ENCODE results near the gene SSNA1.

Gene SSNA1

DNA sequence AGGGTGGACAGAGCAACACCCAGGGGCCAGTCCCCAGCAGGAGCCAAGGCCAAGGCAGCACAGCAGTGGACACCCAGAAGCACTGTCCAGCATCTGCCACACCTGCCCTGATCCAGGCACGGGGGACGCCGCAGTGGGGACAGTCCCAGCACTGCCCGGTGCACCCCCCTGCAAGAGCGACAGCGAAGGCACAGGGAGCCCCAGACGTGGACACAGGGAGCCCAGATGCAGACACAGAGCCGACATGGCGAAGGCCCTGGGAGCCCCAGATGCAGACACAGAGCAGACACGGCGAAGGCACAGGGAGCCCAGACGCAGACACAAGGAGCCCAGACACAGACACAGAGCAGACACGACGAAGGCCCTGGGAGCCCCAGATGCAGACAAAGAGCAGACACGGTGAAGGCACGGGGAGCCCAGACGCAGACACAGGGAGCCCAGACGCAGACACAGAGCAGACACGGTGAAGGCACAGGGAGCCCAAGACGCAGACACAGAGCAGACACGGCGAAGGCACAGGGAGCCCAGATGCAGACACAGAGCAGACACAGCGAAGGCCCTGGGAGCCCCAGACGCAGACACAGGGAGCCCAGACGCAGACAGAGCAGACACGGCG is 4.4 kb upstream of the SSNA1 start:
- no peak overlapping the region for H2AFZ ChIP-seq (ENCODE audit: low read length)
- no peak overlapping the region for H4K8ac ChIP-seq (ENCODE audit: low read depth, low read length)
- no CpG with 5 or more reads among the region's 27 CpGs for WGBS, 2 donors (ENCODE audit: extremely low coverage in 2 of 2, insufficient read length in 2 of 2, insufficient replicate concordance in 1 of 2)
- no peak overlapping the region for H2BK5ac ChIP-seq (ENCODE audit: low read length)
- H3K27me3 ChIP-seq (ENCODE audit: control insufficient read depth in 3 of 3, insufficient read depth in 3 of 3, low read depth in 1 of 3, low read length in 3 of 3), result peaks cover 0 to 2% (median 0%) of the 10 kb centered on the region in 3 experiments
- no peak overlapping the region for H3K14ac ChIP-seq (ENCODE audit: low read length)
- no peaks in the 10 kb centered on the region for H3K9me3 ChIP-seq (replicated peaks in 1 of 2; ENCODE audit: control insufficient read depth in 2 of 2, insufficient read depth in 1 of 2, low read depth in 1 of 2, low read length in 2 of 2)
- H3K36me3 ChIP-seq (replicated peaks in 1 of 2; ENCODE audit: control insufficient read depth in 2 of 2, insufficient read depth in 2 of 2, low read length in 2 of 2), result peaks cover 34 to 74% of the 10 kb centered on the region in 2 donors
- H3K23ac ChIP-seq (ENCODE audit: low read depth, low read length, poor library complexity), result peak overlapping the region; percentile 43
- H2BK12ac ChIP-seq (ENCODE audit: low read length), result no peak overlapping the region
- no peak overlapping the region for H3K18ac ChIP-seq (ENCODE audit: low read length)
- peaks cover 28% of the 10 kb centered on the region for H3K79me1 ChIP-seq (ENCODE audit: low read depth, low read length)
- no peak for DNase-seq (ENCODE audit: low spot score)
- no peak overlapping the region for H3K4ac ChIP-seq (ENCODE audit: low read length)
- no peak overlapping the region for H3K4me3 ChIP-seq (ENCODE audit: low read length in 2 of 2)
- no peak overlapping the region for H2AK5ac ChIP-seq (ENCODE audit: low read depth, low read length)
- H4K91ac ChIP-seq (ENCODE audit: low read depth, low read length, poor library complexity), result no peak overlapping the region
- H2BK15ac ChIP-seq (ENCODE audit: low read length), result no peak overlapping the region
- H3K4me1 ChIP-seq (ENCODE audit: control insufficient read depth in 2 of 2, insufficient read depth in 1 of 2, low read depth in 1 of 2, low read length in 2 of 2), result peaks cover 8% of the 10 kb centered on the region in 2 donors
- no peak overlapping the region for H3K4me2 ChIP-seq (ENCODE audit: insufficient read depth, low read length, poor library complexity, severe bottlenecking)
- no peak overlapping the region for H3K27ac ChIP-seq (replicated peaks; ENCODE audit: low read length)
- H2BK120ac ChIP-seq (ENCODE audit: low read depth, low read length), result no peak overlapping the region
- no peak overlapping the region for H3K9ac ChIP-seq (ENCODE audit: low read depth, low read length, poor library complexity)

DNA sequence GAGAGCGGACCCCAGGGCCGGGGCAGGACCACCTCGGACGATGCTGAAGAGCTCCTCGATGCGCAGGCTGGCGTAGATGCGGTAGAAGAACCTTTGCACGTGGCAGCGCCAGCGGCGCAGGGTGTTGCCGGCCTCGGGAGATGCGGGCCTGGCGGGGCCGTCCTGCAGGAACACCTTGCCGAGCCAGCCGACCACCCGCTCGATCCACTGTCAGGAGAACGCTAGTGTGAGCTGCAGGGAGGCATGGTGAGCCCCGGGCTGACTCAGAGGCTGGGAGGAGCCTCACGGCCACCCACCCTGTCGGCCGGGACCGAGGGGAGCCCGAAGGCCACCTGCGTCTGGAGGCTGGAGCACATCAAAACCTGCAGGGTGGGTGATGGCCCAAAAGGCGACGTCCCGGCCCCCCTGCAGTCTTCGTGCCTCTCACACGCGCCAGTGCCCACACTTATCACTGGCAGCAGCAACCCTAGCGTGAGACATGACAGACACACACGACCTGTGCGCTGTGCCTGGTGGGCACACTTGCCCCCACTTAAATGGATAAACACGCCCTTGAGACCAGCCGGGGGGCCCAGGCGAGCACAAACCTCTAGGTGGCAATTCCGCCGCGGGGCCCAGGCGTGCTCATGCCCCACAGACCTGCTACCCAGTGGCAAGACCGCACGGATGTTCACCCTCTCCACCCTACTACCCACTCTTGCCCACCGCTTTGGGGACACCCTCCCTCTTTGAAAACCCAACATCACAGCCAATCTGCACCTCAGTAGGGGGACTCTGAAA is 3.4 kb upstream of the SSNA1 start:
- Histone ChIP-seq H2BK120ac (ENCODE audit: low read depth, low read length) (no peak overlapping the region), H2AK5ac (ENCODE audit: low read depth, low read length) (no peak overlapping the region), H3K36me3 (replicated peaks in 1 of 2; ENCODE audit: control insufficient read depth in 2 of 2, insufficient read depth in 2 of 2, low read length in 2 of 2) (peaks cover 36 to 68% of the 10 kb centered on the region in 2 donors), H2BK5ac (ENCODE audit: low read length) (no peak overlapping the region), H3K18ac (ENCODE audit: low read length) (no peak overlapping the region), H3K4me1 (ENCODE audit: control insufficient read depth in 2 of 2, insufficient read depth in 1 of 2, low read depth in 1 of 2, low read length in 2 of 2) (peaks cover 12 to 17% of the 10 kb centered on the region in 2 donors), H3K27ac (replicated peaks; ENCODE audit: low read length) (no peak overlapping the region), H3K4me3 (ENCODE audit: low read length in 2 of 2) (no peak overlapping the region), H3K9me3 (replicated peaks in 1 of 2; ENCODE audit: control insufficient read depth in 2 of 2, insufficient read depth in 1 of 2, low read depth in 1 of 2, low read length in 2 of 2) (no peaks in the 10 kb centered on the region), H3K79me1 (ENCODE audit: low read depth, low read length) (peaks cover 31% of the 10 kb centered on the region), H3K14ac (ENCODE audit: low read length) (no peak overlapping the region), H3K23ac (ENCODE audit: low read depth, low read length, poor library complexity) (peak overlapping the region; percentile 65), H4K8ac (ENCODE audit: low read depth, low read length) (no peak overlapping the region), H4K91ac (ENCODE audit: low read depth, low read length, poor library complexity) (no peak overlapping the region), H3K27me3 (ENCODE audit: control insufficient read depth in 3 of 3, insufficient read depth in 3 of 3, low read depth in 1 of 3, low read length in 3 of 3) (peaks cover 0 to 2% (median 0%) of the 10 kb centered on the region in 3 experiments), H2BK12ac (ENCODE audit: low read length) (no peak overlapping the region), H2AFZ (ENCODE audit: low read length) (no peak overlapping the region), H3K9ac (ENCODE audit: low read depth, low read length, poor library complexity) (no peak overlapping the region), H3K4ac (ENCODE audit: low read length) (no peak overlapping the region), H3K4me2 (ENCODE audit: insufficient read depth, low read length, poor library complexity, severe bottlenecking) (no peak overlapping the region), H2BK15ac (ENCODE audit: low read length) (no peak overlapping the region)
- WGBS, 2 donors (ENCODE audit: extremely low coverage in 2 of 2, insufficient read length in 2 of 2, insufficient replicate concordance in 1 of 2), result no CpG with 5 or more reads among the region's 48 CpGs
- DNase-seq (ENCODE audit: low spot score), result no peak

- Histone ChIP-seq H3K79me1 (ENCODE audit: low read depth, low read length) (peaks cover 28% of the 10 kb centered on the region), H2BK12ac (ENCODE audit: low read length) (no peak overlapping the region), H2BK15ac (ENCODE audit: low read length) (no peak overlapping the region), H3K4me3 (ENCODE audit: low read length in 2 of 2) (no peak overlapping the region), H3K4ac (ENCODE audit: low read length) (no peak overlapping the region), H2BK120ac (ENCODE audit: low read depth, low read length) (no peak overlapping the region), H2AK5ac (ENCODE audit: low read depth, low read length) (no peak overlapping the region), H4K8ac (ENCODE audit: low read depth, low read length) (no peak overlapping the region), H3K27me3 (ENCODE audit: control insufficient read depth in 3 of 3, insufficient read depth in 3 of 3, low read depth in 1 of 3, low read length in 3 of 3) (peaks cover 0 to 2% (median 0%) of the 10 kb centered on the region in 3 experiments), H2AFZ (ENCODE audit: low read length) (no peak overlapping the region), H3K9ac (ENCODE audit: low read depth, low read length, poor library complexity) (no peak overlapping the region), H3K4me1 (ENCODE audit: control insufficient read depth in 2 of 2, insufficient read depth in 1 of 2, low read depth in 1 of 2, low read length in 2 of 2) (peaks cover 12 to 17% of the 10 kb centered on the region in 2 donors), H3K23ac (ENCODE audit: low read depth, low read length, poor library complexity) (peak overlapping the region; percentile 65), H3K18ac (ENCODE audit: low read length) (no peak overlapping the region), H3K36me3 (replicated peaks in 1 of 2; ENCODE audit: control insufficient read depth in 2 of 2, insufficient read depth in 2 of 2, low read length in 2 of 2) (peaks cover 35 to 68% of the 10 kb centered on the region in 2 donors), H3K27ac (replicated peaks; ENCODE audit: low read length) (no peak overlapping the region), H2BK5ac (ENCODE audit: low read length) (no peak overlapping the region), H3K14ac (ENCODE audit: low read length) (no peak overlapping the region), H4K91ac (ENCODE audit: low read depth, low read length, poor library complexity) (no peak overlapping the region), H3K9me3 (replicated peaks in 1 of 2; ENCODE audit: control insufficient read depth in 2 of 2, insufficient read depth in 1 of 2, low read depth in 1 of 2, low read length in 2 of 2) (no peaks in the 10 kb centered on the region), H3K4me2 (ENCODE audit: insufficient read depth, low read length, poor library complexity, severe bottlenecking) (no peak overlapping the region)
- no peak for DNase-seq (ENCODE audit: low spot score)
- WGBS, 2 donors (ENCODE audit: extremely low coverage in 2 of 2, insufficient read length in 2 of 2, insufficient replicate concordance in 1 of 2), result no CpG with 5 or more reads among the region's 19 CpGs
Observed at GRCh38 chr9:137185921-137186320, 2.6 kb upstream of the SSNA1 start.

DNA sequence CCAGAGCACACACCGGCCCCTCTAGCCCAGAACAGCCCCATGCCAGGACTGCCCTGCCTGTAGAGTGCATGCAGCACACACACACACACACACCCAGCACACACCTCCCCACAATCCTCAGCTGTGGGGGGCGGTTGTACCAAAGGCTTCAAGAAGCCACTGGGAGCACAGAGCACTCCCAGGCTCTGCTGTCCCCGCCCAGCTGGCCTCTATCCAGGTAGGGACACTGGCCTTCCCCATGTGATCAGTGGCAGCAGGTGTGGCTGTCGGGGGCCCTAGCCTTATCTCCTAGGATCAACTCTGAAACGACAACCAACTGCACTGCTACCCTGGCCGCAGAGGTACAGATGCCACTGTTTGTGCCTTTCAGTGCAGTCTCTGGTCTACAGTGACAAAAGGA is 2.1 kb upstream of the SSNA1 start:
- Histone ChIP-seq H3K27ac (replicated peaks; ENCODE audit: low read length) (no peak overlapping the region), H3K4me3 (ENCODE audit: low read length in 2 of 2) (peak overlapping the region in 1 of 2 donors; percentile 100), H2AFZ (ENCODE audit: low read length) (no peak overlapping the region), H3K4ac (ENCODE audit: low read length) (no peak overlapping the region), H2BK120ac (ENCODE audit: low read depth, low read length) (no peak overlapping the region), H3K9ac (ENCODE audit: low read depth, low read length, poor library complexity) (peak overlapping the region; percentile 21), H2BK12ac (ENCODE audit: low read length) (no peak overlapping the region), H3K9me3 (replicated peaks in 1 of 2; ENCODE audit: control insufficient read depth in 2 of 2, insufficient read depth in 1 of 2, low read depth in 1 of 2, low read length in 2 of 2) (no peaks in the 10 kb centered on the region), H3K18ac (ENCODE audit: low read length) (no peak overlapping the region), H3K4me1 (ENCODE audit: control insufficient read depth in 2 of 2, insufficient read depth in 1 of 2, low read depth in 1 of 2, low read length in 2 of 2) (peaks cover 12 to 17% of the 10 kb centered on the region in 2 donors), H2BK5ac (ENCODE audit: low read length) (no peak overlapping the region), H2AK5ac (ENCODE audit: low read depth, low read length) (no peak overlapping the region), H4K8ac (ENCODE audit: low read depth, low read length) (no peak overlapping the region), H2BK15ac (ENCODE audit: low read length) (no peak overlapping the region), H4K91ac (ENCODE audit: low read depth, low read length, poor library complexity) (no peak overlapping the region), H3K36me3 (replicated peaks in 1 of 2; ENCODE audit: control insufficient read depth in 2 of 2, insufficient read depth in 2 of 2, low read length in 2 of 2) (peaks cover 33 to 68% of the 10 kb centered on the region in 2 donors), H3K27me3 (ENCODE audit: control insufficient read depth in 3 of 3, insufficient read depth in 3 of 3, low read depth in 1 of 3, low read length in 3 of 3) (peaks cover 0 to 2% (median 0%) of the 10 kb centered on the region in 3 experiments), H3K23ac (ENCODE audit: low read depth, low read length, poor library complexity) (peak overlapping the region; percentile 65), H3K79me1 (ENCODE audit: low read depth, low read length) (peaks cover 27% of the 10 kb centered on the region), H3K4me2 (ENCODE audit: insufficient read depth, low read length, poor library complexity, severe bottlenecking) (no peak overlapping the region), H3K14ac (ENCODE audit: low read length) (no peak overlapping the region)
- DNase-seq (ENCODE audit: low spot score), result no peak
- no CpG with 5 or more reads among the region's 6 CpGs for WGBS, 2 donors (ENCODE audit: extremely low coverage in 2 of 2, insufficient read length in 2 of 2, insufficient replicate concordance in 1 of 2)
